ENCODE data around the gene CYRIA.

The CYRIA gene

GRCh38 chr2:16666449-16666801 is 791 bp upstream of the CYRIA start:
- peak; percentile 28 for DNase-seq

- no peak for DNase-seq
Measured at GRCh38 chr2:16664809-16665747, 556 bp downstream of the CYRIA start.

- peak; percentile 67 for DNase-seq
Measured at GRCh38 chr2:16664052-16664731, 1.4 kb downstream of the CYRIA start.

GRCh38 chr2:16663121-16663905 is 2.3 kb downstream of the CYRIA start:
- DNase-seq: no peak

GRCh38 chr2:16661936-16662839 is 3.4 kb downstream of the CYRIA start:
- DNase-seq: no peak

- DNase-seq: no peak
Measured at GRCh38 chr2:16661526-16661925, 4.1 kb downstream of the CYRIA start.

- DNase-seq: no peak
Measured at GRCh38 chr2:16660556-16660955, 5.1 kb downstream of the CYRIA start.

- DNase-seq: no peak
Measured at GRCh38 chr2:16660114-16660513, 5.5 kb downstream of the CYRIA start.

GRCh38 chr2:16658076-16658739 is 7.4 kb downstream of the CYRIA start:
- no peak for DNase-seq

- no peak for DNase-seq
Measured at GRCh38 chr2:16657671-16658070, 8.0 kb downstream of the CYRIA start.

- peak; percentile 45 for DNase-seq
Measured at GRCh38 chr2:16656784-16657391, 8.7 kb downstream of the CYRIA start.

- DNase-seq: no peak
Measured at GRCh38 chr2:16655905-16656642, 9.6 kb downstream of the CYRIA start.

- DNase-seq: no peak
Measured at GRCh38 chr2:16655445-16655837, 10.2 kb downstream of the CYRIA start.

- DNase-seq: no peak
Measured at GRCh38 chr2:16654833-16655444, 10.7 kb downstream of the CYRIA start.

GRCh38 chr2:16653799-16654198 is 11.8 kb downstream of the CYRIA start:
- DNase-seq: peak; percentile 44

GRCh38 chr2:16653083-16653375 is 12.6 kb downstream of the CYRIA start:
- DNase-seq: no peak

- no peak for DNase-seq
Measured at GRCh38 chr2:16652296-16653082, 13.1 kb downstream of the CYRIA start.

- no peak for DNase-seq
Measured at GRCh38 chr2:16650287-16651249, 15.1 kb downstream of the CYRIA start.
